GOT3 (cell line): ENCODE results near the gene TTYH1.
"Not testable (repeated sequence)": the region's sequence is repeated elsewhere in the genome, so short reads cannot be mapped to it uniquely, and the experiment has no call there.

Experiments
- DNase-seq: peaks from one replicate; lab custom pipeline; 2025; ENCODE audit warnings: mixed read lengths; lab: John Stamatoyannopoulos, UW

The TTYH1 gene

GRCh38 chr19:54439174-54439851, 24.0 kb downstream of the TTYH1 start:
- no peak for DNase-seq

- no peak for DNase-seq
Measured at GRCh38 chr19:54440641-54441040, 25.4 kb downstream of the TTYH1 start.

GRCh38 chr19:54444737-54445136, 29.5 kb downstream of the TTYH1 start:
- DNase-seq, result no peak

GRCh38 chr19:54446349-54446748, 31.1 kb downstream of the TTYH1 start:
- not testable (repeated sequence) for DNase-seq

DNA sequence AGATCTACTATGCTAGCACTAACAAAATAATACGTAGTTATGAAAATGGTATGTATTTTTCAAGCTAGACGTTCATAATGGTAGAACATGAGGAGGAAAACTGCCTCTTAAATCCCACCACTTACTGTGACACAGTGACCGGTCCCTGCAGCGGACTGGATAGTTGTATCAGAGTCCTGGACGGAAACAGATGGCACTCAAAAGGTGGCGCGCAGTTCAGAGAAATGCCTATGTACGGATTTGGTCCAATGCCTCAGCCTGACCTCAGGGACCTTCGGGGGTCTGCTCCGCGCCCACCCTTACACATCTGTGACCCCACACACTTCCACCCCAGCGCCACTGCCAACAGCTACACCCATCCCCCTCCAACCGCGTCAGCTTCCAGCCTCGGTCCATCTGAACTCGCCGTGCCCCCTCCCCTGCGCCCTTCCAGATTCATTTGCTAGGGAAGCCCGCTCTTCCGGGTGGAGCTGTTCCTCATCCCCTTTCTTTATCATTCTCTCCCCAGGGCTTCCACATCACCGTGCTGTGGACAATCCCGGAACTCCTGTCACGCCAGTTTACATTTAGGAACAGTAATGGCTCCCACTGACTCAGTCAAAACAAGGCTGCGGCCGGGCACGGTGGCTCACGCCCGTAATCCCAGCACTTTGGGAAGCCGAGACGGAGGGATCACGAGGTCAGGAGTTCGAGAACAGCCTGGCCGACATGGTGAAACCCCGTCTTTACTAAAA, 32.9 kb downstream of the TTYH1 start:
- peak; percentile 34 for DNase-seq

DNA sequence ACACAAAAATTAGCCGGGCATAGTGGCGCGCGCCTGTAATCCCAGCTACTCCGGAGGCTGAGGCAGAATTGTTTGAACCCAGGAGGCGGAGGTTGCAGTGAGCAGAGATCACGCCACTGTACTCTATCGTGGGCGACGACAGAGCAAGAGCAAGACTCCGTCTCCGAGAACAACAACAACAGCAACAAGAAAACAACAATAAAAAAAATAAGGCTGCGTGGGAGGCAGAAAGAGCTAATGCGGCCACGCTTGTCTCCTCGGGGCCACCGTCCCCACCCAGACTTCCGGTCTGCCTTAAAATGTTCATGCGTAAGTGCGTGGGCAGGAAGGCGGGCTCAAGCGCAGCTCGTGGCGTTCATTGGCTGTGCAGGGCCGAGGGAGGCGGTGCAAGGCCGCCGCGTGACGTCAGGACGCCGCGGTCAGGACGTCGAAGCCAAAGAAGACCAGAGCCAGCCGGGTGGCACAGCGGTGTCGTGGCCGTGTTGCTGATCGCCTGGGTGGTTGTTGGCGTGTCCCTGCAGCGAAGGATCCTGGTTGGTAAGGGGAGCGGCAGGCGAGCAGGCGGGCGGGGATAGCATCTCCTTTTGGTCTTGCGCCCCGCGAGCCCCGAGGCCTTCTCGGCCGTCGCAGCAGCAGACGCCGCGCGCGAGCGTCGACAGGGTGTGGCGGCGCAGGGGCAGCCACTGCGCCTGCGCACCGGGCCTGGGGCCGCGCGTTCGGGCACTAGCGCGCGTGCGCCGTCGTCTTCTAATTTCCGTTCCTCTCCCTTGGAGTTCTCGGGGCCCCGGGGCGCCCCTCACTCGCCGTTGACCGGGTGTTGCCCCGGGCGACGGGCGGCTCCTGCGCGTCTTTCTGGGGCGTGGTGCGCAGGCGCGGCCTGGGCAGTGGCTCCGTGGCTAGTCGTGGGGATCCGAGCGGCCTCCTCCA, 33.8 kb downstream of the TTYH1 start, which contains the start of gene LENG8:
Gene LENG8 (plus strand): TSS at position 426 of the 927 bp plus-strand sequence. CDS start 2,146 bp downstream, outside the sequence.
- peak; percentile 92 for DNase-seq

- DNase-seq, result no peak
Measured at GRCh38 chr19:54449701-54450069, 34.4 kb downstream of the TTYH1 start.

- no peak for DNase-seq
Measured at GRCh38 chr19:54451331-54451871, 36.1 kb downstream of the TTYH1 start.

GRCh38 chr19:54451997-54452396, 36.7 kb downstream of the TTYH1 start:
- no peak for DNase-seq

DNA sequence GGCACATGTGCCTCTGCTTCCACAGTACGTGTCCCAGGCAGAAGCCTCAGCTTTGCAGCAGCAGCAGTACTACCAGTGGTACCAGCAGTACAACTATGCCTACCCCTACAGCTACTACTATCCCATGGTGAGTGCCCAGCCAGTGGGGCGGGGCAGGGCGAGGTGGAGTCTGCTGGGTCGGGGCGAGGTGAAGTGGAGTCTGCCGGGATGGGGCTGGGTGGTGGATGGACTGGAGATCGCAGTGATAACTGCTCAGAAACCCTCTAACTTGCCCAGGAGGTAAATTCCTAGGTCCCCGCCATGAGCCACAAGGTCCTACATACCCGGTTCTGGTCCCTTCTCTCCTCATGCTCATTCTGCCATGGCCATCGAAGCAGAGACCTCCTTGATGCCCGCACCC, 37.4 kb downstream of the TTYH1 start:
- DNase-seq, result no peak

GRCh38 chr19:54453921-54454780, 38.9 kb downstream of the TTYH1 start:
- no peak for DNase-seq

- no peak for DNase-seq
Measured at GRCh38 chr19:54454781-54455675, 39.8 kb downstream of the TTYH1 start.

- no peak for DNase-seq
Measured at GRCh38 chr19:54455786-54456422, 40.6 kb downstream of the TTYH1 start.

DNA sequence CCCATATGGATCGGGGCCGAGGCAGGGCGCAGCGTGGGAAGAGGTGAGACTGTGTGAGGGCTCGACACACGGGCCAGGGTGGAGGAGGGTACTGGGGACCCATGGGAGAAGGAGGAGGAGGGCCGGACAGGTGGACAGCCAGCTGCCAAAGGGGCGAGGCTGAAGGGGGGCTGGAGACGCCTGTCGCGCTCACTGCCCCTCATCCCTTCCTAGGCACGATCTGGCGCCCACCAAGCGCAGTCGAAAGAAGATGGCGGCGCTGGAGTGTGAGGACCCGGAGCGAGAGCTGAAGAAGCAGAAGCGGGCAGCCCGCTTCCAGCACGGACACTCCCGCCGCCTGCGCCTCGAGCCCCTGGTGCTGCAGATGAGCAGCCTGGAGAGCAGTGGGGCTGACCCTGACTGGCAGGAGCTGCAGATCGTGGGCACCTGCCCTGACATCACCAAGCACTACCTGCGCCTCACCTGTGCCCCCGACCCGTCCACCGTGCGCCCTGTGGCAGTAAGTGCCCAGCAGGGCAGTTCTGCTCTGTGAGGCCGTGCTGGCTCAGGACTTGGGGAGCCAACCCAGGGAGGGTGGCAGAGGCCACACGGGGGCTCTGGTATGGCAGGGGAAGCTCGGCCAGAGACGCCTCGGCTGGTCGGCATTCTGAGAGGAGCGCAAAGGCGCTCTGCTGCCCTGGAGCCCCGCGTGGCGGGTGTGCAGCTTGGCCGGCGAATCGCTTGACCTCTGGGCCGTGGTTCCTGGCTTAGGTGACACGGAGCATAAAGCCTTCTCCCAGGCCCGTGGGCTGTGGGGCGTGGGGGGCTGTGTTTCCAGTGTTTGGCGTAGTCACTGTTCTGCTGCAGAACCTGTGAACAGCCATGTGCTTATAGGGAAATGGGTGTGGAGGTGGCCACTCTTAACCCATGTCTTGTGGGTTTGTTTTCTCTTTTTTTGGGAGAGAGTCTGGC, 41.4 kb downstream of the TTYH1 start:
- DNase-seq, result no peak

- no peak for DNase-seq
Measured at GRCh38 chr19:54457773-54458647, 42.7 kb downstream of the TTYH1 start.

- no peak for DNase-seq
Measured at GRCh38 chr19:54458648-54459281, 43.5 kb downstream of the TTYH1 start.
